GM12878 (cell line): ENCODE results near the gene PNPO. TPM values are rescaled to one million over a fixed set of nuclear protein-coding genes. Genes with fewer than 3 reads are reported as not detected.
A peak's percentile ranks its signal among the peaks of the same experiment; 100 is the strongest.

Source experiments
- ATAC-seq: fragments of 200-7000 bp; cut with Tn5 transposase; 3 replicates; pipeline ENCODE4 v1.9.1; 2020; ENCODE audit warnings: mild to moderate bottlenecking, moderate library complexity
- BruUV-seq: library from RNA; stranded (reverse); fragments of 400-500 nt; replicated peaks from 2 replicates; lab custom pipeline; 2021; lab: Mats Ljungman, UMichigan
- CTCF ChIA-PET: fragments of 300-600 bp; sonication (Branson Sonifier 250); formaldehyde crosslinking; extraction: SDS; loops from one replicate; lab custom pipeline; 2021; ENCODE audit warnings: inconsistent platforms; lab: Yijun Ruan, JAX
- POLR2A ChIA-PET: fragments of 350-600 bp; formaldehyde crosslinking; extraction: SDS; loops from one replicate; lab custom pipeline; 2021; ENCODE audit warnings: inconsistent platforms; lab: Charles Lee
- RAD21 ChIA-PET: fragments of 300-600 bp; sonication (Branson Sonifier 250); formaldehyde crosslinking; loops from one replicate; lab custom pipeline; 2023; ENCODE audit warnings: antibody characterized with exemption; ENCODE audit not compliant: unreplicated experiment; lab: Charles Lee
- SMC1A ChIA-PET: fragments of 300-600 bp; sonication (Branson Sonifier 250); formaldehyde crosslinking; loops from one replicate; lab custom pipeline; 2023; ENCODE audit not compliant: unreplicated experiment, uncharacterized antibody; lab: Charles Lee
- DNase-seq: peaks from one replicate; pipeline ENCODE4 v3.0.0-alpha.2; 2011; ENCODE audit warnings: low read depth, low spot score
- FAIRE-seq: peaks from 3 replicates; lab custom pipeline; 2011; peaks lifted over from hg19 to GRCh38; lab: Jason Lieb, UNC
- H2AFZ ChIP-seq: 2 replicates; pipeline ENCODE4 v1.6.0; 2011; ENCODE audit warnings: low read depth, low read length, control low read depth; ENCODE audit not compliant: control insufficient read depth
- H3K27ac ChIP-seq: 2 replicates; pipeline ENCODE4 v1.5.1; 2011; ENCODE audit warnings: control low read depth; ENCODE audit not compliant: control insufficient read depth, insufficient read depth
- H3K27me3 ChIP-seq, 2 experiments: replicated peaks in 1 of 2; 2 replicates each; pipeline versions ENCODE4 v1.6.0 to v1.6.1; 2011; ENCODE audit warnings: low read length in 1 of 2; ENCODE audit not compliant: control insufficient read depth in 2 of 2, insufficient read depth in 2 of 2
- H3K36me3 ChIP-seq, 2 experiments: 2 replicates each; pipeline ENCODE4 v1.5.1; 2011; ENCODE audit warnings: low read length in 1 of 2; ENCODE audit not compliant: control insufficient read depth in 2 of 2, insufficient read depth in 2 of 2
- H3K4me1 ChIP-seq: 2 replicates; pipeline ENCODE4 v1.6.1; 2011; ENCODE audit warnings: mild to moderate bottlenecking, low read length, moderate library complexity, mixed read lengths; ENCODE audit not compliant: control insufficient read depth, insufficient read depth
- H3K4me2 ChIP-seq: 2 replicates; pipeline ENCODE4 v1.6.0; 2011; ENCODE audit warnings: control low read depth; ENCODE audit not compliant: control insufficient read depth, insufficient read depth
- H3K4me3 ChIP-seq: fragments of 200-600 bp; sonication (generic); 2 replicates; pipeline ENCODE4 v1.5.1; 2016
- H3K79me2 ChIP-seq: 2 replicates; pipeline ENCODE4 v1.6.0; 2011; ENCODE audit warnings: low read length; ENCODE audit not compliant: control insufficient read depth, insufficient read depth
- H3K9ac ChIP-seq: 2 replicates; pipeline ENCODE4 v1.8.0; 2011; ENCODE audit warnings: low read length, control low read depth, mixed read lengths; ENCODE audit not compliant: control insufficient read depth, insufficient read depth
- H3K9me3 ChIP-seq: replicated peaks from 3 replicates; pipeline ENCODE4 v1.5.1; 2011; ENCODE audit warnings: mild to moderate bottlenecking, low read length; ENCODE audit not compliant: control insufficient read depth, insufficient read depth
- H4K20me1 ChIP-seq: 2 replicates; pipeline ENCODE4 v1.6.0; 2011; ENCODE audit not compliant: control insufficient read depth, insufficient read depth
- HDAC6 ChIP-seq: fragments of 200-600 bp; sonication (generic); IDR thresholded peaks from one replicate; pipeline ENCODE4 v1.8.0; 2017; ENCODE audit warnings: antibody characterized with exemption; ENCODE audit not compliant: unreplicated experiment
- HDGF ChIP-seq: fragments of 450-650 bp; IDR thresholded peaks from 2 replicates; pipeline ENCODE4 v1.6.1; 2016; ENCODE audit warnings: antibody characterized with exemption
- MYB ChIP-seq: fragments of 150-350 bp; IDR thresholded peaks from 2 replicates; pipeline ENCODE4 v1.6.1; 2014; ENCODE audit warnings: mild to moderate bottlenecking, low read depth, low read length, borderline replicate concordance
- POLR2A ChIP-seq: IDR thresholded peaks from 2 replicates; pipeline ENCODE4 v1.6.1; 2011; ENCODE audit warnings: low read depth, mild to moderate bottlenecking, low read length
- PRDM15 ChIP-seq: fragments of 450-650 bp; formaldehyde crosslinking; IDR thresholded peaks from 2 replicates; pipeline ENCODE4 v1.4.0; 2020; ENCODE audit warnings: mild to moderate bottlenecking, moderate library complexity
- TCF7 ChIP-seq: IDR thresholded peaks from 2 replicates; pipeline ENCODE4 v1.6.1; 2014; ENCODE audit warnings: antibody characterized with exemption, borderline replicate concordance
- ZNF384 ChIP-seq: IDR thresholded peaks from 2 replicates; pipeline ENCODE4 v1.6.1; 2012; ENCODE audit warnings: low read depth, mild to moderate bottlenecking, low read length, improper control_type of control experiment, borderline replicate concordance
- WGBS: methylation state at CpG from one replicate; pipeline ENCODE4 v1.1.6; 2016; ENCODE audit warnings: low lambda C conversion rate; ENCODE audit not compliant: insufficient replicate concordance, insufficient coverage; ENCODE audit errors: missing lambda C conversion rate; 5-methylcytosine and 5-hydroxymethylcytosine counted together
- in situ Hi-C: fragments of 300-500 bp; cut with MboI; formaldehyde crosslinking; loops from 9 replicates; pipeline ENCODE4 v1.14.3; 2018; ENCODE audit warnings: mixed read lengths
- intact Hi-C: fragments of 100-400 bp; cut with micrococcal nuclease; formaldehyde crosslinking; loops from one replicate; pipeline ENCODE4 v1.14.2; 2022; ENCODE audit not compliant: unreplicated experiment
- polyA plus RNA-seq, 11 experiments: library from polyadenylated mRNA; depleted of rRNA in 4 of 11; unstranded in 6 of 11; stranded (reverse) in 5 of 11; fragments of >200 nt; fragmentation: Nextera tagmentation in 4 of 11; fragmentation: Illumina TruSeq in 1 of 11; extraction: Ambion mirVana in 4 of 11; extraction: Trizol in 1 of 11; gene quantifications; 1 replicate in 1 of 11; 2 replicates in 10 of 11; pipeline versions ENCODE4 v1.2.1 to v1.2.3, GENCODE V29; 2011 to 2016; ENCODE audit warnings: inconsistent platforms in 2 of 11, missing spikeins in 2 of 11, low read depth in 1 of 11
- total RNA-seq, 4 experiments: library from RNA; depleted of rRNA in 3 of 4; stranded (reverse); fragments of >200 nt in 3 of 4; fragmentation: Illumina TruSeq in 1 of 4; extraction: Trizol in 1 of 4; gene quantifications; 2 replicates each; pipeline versions ENCODE4 v1.2.1 to v1.2.3, GENCODE V29; 2013 to 2021

Gene PNPO
- total and polyA plus RNA-seq, 10 of the 15 experiments (the other 5 are each of a cell fraction or from before 2014, with no cell fraction given), result 13.9 to 52.6 (median 37.3) TPM

DNA sequence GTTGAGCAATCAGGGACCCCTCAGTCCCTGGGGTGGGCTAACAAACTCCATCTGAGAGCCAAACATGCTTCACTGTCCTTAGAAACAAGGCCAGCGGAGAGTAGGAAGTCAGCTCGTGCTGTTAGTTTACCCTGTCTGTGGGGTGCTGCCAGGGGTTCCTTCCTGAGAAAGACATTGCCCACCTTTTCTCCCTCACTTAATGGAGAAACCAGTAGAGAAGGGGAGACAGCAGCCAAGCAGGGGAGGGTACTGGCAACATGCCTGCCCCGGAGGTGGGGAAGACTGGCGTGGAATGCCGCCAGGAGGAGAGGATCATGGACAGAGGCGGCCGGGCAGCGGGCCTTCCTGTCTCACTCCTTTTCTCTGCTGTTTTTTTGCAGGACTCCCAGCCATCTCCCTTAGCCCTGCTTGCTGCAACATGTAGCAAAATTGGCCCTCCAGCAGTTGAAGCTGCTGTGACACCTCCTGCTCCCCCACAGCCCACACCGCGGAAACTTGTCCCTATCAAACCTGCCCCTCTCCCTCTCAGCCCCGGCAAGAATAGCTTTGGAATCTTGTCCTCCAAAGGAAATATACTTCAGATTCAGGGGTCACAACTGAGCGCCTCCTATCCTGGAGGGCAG is 25.5 kb upstream of the PNPO start (continued):
- TF ChIP-seq PRDM15 (CRISPR knock-in tag), result no peak
- no peak for TF ChIP-seq HDGF
- TF ChIP-seq MYB, result no peak
- TF ChIP-seq TCF7, result no peak

DNA sequence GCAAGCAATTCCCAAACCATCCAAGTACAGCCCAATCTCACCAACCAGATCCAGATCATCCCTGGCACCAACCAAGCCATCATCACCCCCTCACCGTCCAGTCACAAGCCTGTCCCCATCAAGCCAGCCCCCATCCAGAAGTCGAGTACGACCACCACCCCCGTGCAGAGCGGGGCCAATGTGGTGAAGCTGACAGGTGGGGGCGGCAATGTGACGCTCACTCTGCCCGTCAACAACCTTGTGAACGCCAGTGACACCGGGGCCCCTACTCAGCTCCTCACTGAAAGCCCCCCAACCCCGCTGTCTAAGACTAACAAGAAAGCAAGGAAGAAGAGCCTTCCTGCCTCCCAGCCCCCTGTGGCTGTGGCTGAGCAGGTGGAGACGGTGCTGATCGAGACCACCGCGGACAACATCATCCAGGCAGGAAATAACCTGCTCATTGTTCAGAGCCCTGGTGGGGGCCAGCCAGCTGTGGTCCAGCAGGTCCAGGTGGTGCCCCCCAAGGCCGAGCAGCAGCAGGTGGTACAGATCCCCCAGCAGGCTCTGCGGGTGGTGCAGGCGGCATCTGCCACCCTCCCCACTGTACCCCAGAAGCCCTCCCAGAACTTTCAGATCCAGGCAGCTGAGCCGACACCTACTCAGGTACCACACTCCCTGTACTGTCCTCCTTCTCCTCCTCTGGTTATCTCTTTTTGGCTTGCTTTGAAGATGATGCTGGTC is 24.7 kb upstream of the PNPO start:
- no peak overlapping the region for H2AFZ ChIP-seq
- H3K9me3 ChIP-seq, result no peaks in the 10 kb centered on the region
- in situ Hi-C loops, result no loop called here
- WGBS, result 92% methylated on average over 19 of the region's 19 CpGs
- H3K9ac ChIP-seq, result no peak overlapping the region
- peaks cover 3 to 6% of the 10 kb centered on the region in 2 experiments; a peak in 3 of 4 replicates for H3K36me3 ChIP-seq
- DNase-seq (no peak), ATAC-seq (no peak), FAIRE-seq (no peak)
- intact Hi-C loops, result no loop called here
- SMC1A ChIA-PET, result no interaction called here
- no peaks in the 10 kb centered on the region for H3K27me3 ChIP-seq
- no peak overlapping the region for H3K4me3 ChIP-seq
- POLR2A ChIA-PET, result no interaction called here
- CTCF ChIA-PET, result no interaction called here
- H3K79me2 ChIP-seq, result no peaks in the 10 kb centered on the region
- H3K27ac ChIP-seq, result no peak overlapping the region
- BruUV-seq, result TSS peak; percentile 52
- no peak overlapping the region for H3K4me2 ChIP-seq
- H3K4me1 ChIP-seq, result no peaks in the 10 kb centered on the region
- RAD21 ChIA-PET, result no interaction called here
- H4K20me1 ChIP-seq, result no peaks in the 10 kb centered on the region; the same call in 1 of the 2 replicates
- no peak for TF ChIP-seq ZNF384
- no peak for TF ChIP-seq HDAC6
- TF ChIP-seq POLR2A, result 0 out of 2 replicates have a peak, but pooled peaks have one; percentile 20
